GM18502 (cell line): Measurements from ENCODE around the gene IMMP2L.
A peak's percentile ranks its signal among the peaks of the same experiment; 100 is the strongest.

Source experiments
- ATAC-seq: cut with Tn5 transposase; IDR thresholded peaks from one replicate; pipeline ENCODE4 v1.9.1; 2021; ENCODE audit warnings: mild to moderate bottlenecking; ENCODE audit not compliant: unreplicated experiment, poor library complexity

Gene IMMP2L

DNA sequence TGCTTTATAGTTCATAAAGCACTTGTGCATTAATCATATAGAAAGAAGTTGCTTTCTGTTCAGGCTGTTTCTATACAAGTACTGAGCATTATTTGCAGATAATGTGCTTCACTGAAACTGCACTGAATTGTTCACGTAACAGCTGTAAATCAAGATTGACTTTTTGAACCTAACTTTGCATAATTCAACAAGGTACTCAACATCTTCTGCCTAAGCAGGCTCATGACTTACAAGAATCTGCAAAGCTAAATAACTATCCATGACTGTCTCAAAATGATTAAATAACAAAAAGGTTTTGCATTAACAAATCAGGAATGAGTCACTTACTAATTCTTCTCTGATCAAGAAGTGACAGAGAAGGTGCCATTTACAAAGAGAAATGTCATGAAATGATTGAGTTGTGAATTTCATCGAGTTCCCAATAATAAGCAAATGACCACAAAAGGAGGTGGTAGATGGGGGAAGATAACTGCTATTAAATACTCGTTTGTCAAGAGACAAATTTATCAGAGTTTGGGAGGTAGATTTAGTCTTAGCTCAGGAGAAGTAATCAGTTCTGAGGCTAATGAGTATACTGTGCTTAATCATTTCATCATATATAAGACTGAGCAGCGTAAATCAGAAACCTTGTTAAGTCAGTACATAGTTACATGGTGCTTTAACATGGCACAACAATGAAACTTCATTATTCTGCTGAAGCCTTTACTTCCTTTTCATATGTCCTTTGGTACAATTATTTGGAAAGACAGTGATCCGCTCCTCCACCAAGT is 632.6 kb downstream of the IMMP2L start:
- ATAC-seq = no peak

DNA sequence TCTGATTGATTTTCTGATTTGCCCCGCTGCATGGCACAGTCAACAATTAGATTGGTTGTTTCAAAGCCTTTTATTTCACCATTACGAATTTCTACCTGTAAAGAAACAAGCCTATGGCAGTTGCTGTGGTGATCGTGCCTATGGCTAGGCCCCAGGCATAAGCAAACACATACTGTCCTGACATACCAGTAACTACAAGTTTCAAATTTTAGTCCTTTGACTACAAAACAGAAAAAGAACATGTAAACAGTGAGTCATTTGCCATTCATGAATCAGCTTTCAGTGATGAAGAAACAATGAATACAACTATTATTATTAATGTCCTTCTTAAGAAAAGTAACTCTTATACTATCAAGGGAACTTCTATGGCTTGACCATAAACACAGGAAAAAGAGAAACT is 639.4 kb downstream of the IMMP2L start:
- ATAC-seq = no peak

DNA sequence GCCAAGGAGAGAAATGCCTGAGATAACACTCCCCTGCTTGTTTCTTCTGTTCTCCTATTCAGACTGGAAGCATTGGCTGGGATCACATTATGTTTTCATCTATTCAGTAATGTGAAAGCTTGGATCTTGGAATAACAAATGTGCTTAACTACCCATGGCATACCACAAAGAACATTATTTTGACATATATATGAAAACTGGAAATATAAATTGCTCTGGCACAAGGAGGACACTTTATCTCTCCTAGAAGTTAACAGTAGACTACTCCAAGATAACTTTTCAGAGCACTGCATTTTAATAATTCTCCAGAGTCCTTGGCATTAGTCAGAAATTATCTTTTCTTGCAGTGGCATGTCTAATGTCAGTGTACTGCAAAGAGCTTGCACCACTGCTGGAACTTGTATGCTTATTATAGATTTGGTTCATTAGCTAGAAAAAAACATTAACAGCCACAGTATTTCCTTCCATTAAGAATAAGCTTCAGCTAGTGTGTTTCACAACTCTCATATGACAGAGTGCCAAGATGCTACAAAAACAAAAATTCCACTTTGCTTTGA is 640.6 kb downstream of the IMMP2L start:
- ATAC-seq = no peak

DNA sequence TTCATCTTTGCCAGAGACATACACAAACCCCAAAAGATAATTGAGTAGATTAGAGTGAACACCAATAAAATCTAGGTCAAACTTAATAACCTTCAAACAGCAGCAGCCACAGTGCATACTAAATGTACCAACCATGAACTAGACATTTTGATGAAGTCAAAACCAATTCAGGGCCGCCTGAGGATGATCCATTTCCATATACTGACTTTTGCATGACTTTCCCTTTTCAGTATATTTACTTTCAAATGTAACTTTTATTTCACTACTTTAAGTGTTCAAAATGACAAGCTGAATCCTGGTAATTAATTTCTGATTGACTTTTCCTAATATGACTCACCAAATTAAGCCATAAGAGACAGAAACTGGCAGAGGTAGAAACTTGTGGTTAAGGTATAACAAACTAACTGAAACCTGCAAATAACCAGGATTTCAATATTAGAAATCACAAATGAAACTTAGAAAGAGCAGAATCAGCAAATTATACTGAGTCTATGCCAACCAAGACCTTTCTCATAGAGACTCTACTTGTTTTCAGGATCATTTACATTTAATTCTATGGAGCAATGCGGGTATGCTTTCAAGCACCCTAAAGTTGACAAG is 643.2 kb downstream of the IMMP2L start:
- ATAC-seq = peak; percentile 85

DNA sequence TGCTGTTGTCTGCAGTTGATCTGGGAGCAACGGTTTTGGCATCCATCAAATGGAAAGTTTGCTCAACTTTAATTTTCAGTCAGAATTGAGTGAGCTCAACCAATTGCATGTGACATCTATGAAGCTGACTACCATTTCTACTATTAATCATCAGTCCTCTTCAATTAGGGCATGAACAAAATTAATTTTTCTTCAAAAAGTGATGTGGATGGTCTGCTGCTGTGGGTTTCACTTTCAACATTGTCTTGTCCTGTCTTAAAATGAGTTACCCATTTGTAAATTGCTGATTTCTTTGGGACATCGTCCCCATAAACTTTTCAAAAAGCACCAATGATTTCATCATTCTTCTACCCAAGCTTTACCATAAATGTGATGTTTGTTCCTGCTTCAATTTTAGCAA is 648.0 kb downstream of the IMMP2L start:
- ATAC-seq = no peak

DNA sequence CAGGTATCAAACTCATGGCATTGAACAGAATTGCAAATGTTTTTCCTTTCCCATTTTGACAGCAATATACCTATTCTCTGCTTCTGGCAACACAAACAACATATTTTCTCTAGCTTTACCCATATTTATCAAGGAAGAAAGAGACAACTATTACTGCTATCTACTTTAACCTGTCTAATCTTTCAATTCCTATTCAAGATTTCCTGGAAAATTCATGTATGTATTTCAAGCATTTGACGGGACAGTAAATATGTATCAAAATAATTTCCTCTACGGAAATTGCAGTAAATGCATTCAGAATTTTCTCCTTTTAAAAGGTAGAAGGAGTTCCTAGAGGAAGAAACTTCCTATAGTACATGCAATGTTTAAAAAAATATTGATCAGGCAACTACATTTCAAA is 650.7 kb downstream of the IMMP2L start:
- ATAC-seq = no peak

DNA sequence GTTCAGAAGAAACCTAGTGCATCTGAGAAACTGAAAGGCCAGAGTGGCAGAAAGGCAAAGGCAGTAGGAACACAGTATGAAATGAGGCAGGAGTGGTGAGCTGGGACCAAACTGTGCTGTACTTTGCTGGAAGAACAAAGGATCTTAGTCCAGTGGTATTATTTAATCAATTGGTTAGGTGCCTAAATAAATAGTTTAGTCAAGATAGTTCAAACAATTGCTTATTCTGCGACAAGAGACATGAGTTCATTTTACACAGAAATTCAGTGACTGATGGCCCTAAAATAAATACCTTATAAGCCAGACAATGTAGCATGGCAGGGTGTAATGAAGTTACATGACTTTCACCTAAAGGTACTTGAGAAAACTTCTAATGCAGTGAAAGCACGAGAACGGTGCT is 653.2 kb downstream of the IMMP2L start:
- no peak for ATAC-seq

DNA sequence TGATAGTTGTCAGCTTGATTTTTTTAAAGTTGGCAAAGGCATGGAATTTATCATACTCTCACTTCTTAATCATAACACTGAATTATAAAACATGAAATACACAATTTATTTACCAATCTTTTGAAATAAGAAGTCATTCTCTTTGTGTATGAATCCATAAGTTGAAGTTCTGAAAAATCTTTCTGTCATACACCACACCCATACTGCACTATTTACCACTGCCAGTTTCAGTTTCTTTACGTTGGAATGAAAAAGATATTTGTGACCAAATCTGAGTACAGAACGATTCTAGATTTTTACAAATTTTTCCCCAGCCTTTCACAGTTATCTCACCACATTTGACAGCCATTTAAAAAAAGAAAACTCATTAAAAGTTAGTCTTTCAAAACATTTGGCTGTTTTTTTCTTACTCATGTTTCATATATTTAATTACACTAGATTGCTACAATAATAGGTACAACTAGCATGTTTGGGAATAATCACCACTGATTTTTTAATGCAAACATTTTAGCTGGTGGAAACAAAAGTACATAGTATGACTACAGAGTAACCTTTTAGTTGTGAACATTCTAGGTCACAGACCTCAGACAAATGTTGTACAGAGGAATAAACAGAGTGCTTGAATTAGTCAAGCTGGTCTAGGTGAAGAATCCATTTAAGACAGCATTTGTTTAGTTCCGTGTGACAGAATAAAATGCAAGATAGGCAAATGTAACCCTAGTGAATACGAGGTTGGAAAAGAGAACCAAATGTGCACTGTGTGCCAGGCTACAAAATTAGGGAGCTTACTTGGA is 656.3 kb downstream of the IMMP2L start:
- no peak for ATAC-seq

DNA sequence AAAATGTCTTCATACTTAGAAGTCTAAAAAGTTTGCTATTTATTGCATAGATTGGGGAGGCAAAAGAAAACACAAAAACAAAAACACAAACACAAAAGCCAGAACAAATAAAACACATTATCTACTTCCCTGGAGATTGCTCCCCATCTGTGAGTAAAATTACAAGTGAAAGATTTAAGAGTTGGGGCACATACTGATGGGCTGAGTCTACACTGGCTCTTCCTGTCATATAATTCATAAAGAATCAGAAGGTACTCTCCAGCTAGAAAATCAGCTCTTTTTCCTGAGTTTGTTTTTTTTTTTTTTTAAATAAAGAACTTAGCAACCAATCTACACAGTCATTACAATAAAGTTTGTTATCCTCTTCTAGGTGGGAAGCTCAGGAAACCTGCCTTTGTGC is 663.8 kb downstream of the IMMP2L start:
- no peak for ATAC-seq

DNA sequence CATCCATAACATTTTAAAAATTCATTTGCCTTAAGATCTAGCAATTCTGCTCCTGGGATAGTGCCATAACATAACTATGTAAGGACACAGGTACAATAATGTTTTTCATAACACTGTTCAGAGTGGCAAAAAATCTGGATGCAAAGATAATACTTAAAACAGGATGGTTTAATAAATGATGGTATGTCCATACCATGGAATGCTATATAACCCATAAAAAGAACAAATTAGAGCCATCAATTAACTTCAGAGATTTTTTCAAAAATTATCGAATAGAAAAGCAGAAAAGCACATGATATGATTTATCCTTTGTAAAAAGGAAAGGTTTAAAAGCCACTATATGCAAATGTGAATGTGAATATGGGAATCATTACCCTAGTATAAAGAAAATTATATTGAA is 664.8 kb downstream of the IMMP2L start:
- no peak for ATAC-seq

DNA sequence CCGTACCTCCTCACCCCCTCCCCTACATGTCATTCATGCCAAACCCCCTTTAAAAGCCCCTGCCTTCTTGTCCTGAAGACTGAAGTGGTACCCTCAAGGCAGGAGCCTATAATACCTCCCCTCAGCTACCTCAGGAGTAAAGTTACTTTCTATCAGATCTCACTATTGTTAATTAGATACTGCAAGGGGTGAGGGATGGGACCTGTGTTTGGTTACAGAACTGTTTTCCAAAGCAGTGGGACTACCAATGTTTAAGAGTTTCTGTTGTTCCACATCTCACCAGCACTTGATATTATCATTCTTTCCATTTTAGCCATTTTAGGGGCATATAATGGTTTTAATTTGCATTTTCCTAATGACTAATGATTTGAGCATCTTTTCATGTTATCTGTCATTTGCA is 668.2 kb downstream of the IMMP2L start:
- ATAC-seq = no peak

DNA sequence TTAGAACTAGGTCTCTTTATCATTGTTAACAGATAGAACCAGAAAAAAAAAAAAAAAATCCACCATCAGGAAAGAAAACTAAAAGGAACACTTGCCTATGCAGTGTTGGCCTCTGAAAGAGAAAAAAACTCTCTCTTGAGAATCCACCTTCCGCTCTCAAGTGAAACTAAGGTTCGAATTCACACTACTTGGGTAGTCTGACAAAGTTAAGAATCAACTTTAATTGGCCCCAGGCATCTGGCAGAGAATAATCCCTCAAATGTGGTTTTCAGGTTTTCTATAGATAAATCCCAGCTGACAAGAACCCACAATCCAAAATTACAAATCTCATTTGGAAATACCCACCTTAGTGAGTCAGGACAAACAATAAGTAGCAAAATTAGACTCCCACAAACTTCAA is 671.1 kb downstream of the IMMP2L start:
- no peak for ATAC-seq

DNA sequence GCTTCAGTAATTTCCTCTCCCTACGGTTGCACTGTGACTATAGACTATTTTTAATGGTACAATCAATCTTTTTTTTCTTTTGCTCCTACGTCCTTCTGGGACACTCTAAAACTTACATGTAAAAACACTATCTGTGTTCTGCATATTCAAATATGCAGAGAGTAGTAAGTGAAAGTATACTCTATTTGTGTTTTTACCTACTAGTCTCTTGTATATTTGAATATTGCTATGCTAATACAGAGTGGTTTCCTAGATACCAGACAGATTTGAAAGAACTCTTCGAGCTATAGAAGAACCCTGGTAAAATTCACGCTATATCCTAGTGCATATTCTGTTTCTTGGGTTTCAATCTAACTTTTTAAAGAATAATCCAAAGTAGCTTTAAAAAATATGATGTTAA is 672.2 kb downstream of the IMMP2L start:
- no peak for ATAC-seq

DNA sequence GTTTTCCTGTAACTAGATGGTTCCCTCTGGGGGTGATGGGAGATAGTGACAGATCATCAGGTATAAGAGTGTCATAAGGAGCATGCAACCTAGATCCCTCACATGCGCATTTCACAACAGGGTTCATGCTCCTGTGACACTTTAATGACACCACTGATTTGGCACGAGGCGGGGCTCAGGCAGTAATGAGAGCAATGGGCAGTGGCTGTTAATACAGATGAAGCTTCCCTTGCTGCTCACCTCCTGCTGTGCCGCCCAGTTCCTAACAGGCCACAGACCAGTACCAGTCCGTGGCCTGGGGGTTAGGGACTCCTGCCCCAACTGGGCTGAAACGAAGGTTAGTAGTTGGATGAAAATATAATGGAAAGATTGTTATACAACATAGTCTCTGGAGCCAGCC is 673.0 kb downstream of the IMMP2L start:
- no peak for ATAC-seq

DNA sequence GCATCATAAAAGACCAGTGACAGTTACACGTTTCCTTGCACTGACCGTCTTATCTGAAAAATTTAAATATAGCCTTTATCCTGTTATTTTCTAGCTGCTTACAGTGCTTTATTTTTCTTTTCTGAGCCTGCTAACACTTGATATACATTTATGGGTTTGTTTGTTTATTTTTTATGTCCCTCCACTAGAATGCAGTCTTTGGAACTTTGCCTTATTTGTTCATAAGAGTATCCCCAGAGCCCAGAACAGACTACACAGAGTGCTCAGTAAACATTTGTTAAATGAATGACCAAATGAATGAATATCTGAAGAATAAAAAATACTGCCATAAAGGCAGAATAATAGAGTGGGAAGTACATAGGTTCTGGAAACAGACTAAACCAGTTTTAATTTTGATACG is 673.7 kb downstream of the IMMP2L start:
- ATAC-seq = no peak

DNA sequence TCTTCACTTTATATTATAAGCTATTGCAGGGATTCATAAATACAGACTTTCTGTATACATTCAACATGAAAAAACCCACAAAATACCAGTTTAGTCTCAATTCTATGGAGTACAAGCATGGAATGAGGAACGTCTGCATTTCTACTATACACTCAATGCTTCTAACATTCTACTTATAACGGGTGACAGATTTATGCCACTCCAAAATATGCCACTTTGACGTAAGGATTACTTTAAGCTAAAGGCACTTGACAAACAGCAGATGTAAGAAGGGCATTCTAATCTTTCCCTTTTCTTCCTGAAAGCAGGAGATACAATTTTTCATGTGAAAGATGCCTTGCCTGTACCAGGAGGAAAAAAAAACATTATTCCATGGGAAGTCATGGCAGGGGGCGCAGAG is 676.8 kb downstream of the IMMP2L start:
- no peak for ATAC-seq

DNA sequence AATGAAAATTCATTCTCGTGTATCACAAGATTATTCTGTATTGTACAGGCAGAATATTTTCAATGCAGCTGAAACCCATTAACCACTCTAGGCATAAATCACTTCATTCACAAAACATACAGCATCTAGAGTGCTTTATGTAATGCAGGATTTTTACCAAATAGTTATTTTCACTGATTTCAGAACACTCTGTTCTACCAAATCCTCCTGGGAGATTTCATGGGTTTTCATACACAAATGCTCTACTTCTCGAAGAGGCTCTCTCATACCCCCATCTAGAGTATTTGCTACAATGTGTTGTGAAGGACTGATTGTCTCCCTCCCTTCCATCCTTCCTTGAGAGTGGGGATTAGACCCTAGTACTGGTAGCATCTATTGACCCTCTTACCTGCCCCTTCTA is 680.6 kb downstream of the IMMP2L start:
- no peak for ATAC-seq

DNA sequence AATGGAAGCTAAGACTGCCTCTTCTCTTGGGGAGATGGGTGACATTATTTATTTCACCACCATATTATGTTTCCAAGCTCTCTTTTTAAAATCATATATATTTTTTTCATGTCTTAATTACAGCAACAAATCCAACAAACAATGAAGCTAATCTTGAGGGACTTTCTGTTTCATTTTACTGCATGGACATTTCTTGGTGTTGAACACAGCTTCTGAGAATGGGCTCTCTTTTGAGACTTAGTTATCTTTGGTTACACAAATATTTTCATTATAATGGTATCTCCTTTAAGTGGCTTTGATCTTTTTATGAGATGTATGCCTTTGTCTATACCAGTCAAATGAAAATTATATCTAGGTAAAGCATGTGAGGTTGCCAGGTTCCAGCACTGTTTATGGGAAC is 681.3 kb downstream of the IMMP2L start:
- no peak for ATAC-seq

DNA sequence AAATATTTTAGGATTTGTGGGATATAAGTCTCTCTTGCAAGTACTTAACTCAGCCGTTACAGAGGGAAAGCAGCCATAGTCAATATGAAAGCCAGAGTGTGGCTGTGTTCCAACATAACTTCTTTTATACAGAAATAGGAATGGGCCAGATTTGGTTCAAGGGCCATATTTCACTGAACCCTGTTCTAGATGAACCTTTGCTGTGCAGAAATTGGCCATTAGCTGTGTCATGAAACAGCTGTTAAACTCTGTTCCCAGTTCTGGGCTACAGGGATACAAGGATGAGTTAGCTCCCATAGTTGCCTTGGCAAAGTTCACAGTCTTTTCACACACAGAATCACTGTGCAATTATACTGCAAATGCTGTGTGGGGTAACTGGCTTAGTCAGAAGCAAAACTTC is 685.3 kb downstream of the IMMP2L start:
- ATAC-seq = no peak

DNA sequence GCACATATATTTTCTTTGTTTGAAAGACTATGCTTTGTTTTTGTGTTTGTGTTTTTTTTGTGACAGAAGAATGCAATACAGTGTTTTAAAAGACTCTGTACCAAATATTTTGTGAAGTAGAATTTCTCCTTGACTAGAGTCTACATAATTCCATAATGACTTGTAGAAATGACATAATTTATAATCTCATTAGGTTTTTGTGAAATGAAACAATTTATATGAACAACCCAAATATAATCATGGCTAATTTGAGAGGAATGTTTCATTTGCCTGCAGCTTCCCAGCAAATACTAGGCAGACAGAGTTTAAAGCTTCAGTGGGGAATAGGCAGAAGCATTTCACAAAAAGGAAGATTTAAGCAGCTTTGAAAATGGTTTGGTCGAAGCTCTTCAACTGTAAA is 686.9 kb downstream of the IMMP2L start:
- ATAC-seq = no peak

DNA sequence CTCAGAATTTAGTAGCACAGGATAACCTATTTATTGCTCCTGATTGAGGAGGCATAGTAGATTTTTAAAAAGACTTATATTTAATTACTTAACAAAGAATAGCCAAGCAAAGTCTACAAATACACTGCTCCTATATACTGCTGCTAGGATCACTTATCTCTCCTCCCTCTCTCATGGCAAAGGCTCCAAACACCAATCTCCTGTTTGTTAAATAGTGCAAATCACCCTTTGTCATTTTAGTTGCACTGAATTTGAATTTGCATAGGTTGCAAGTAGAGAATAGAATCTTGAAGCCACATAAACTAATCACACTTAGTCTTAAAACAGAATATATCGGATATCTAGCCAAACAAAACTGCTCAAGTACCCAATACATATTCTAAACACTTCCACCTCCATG is 690.4 kb downstream of the IMMP2L start:
- ATAC-seq = no peak
